Activated effector memory CD4-positive, alpha-beta T cell treated with anti-CD3 and anti-CD28 coated beads, Interleukin-2, amount 50 U/mL, for 16 hours (primary cell): ENCODE measurements around the gene ARAP2.

Experiments used
- DNase-seq: peaks from one replicate; pipeline ENCODE4 v3.0.0-alpha.2; 2020

The ARAP2 gene

DNA sequence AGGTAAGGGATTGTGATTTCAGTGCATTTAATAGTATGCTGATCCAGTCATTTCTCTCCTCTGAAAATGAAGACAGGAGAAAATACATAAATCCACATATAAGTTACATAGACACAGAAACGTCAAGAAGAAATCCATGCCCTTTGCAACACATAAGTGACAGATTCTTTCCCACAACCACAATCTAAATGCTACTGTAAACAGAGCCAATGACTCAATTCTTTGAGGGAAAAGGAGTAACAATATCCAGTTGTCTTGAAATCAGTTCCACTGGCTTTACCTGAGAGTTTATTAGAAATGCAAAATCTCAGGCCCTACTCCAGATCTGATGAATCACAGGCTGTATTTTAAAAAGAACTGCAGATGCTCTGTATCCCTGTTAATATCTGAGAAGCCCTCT lies 66.4 kb downstream of the ARAP2 start:
- DNase-seq: no peak

DNA sequence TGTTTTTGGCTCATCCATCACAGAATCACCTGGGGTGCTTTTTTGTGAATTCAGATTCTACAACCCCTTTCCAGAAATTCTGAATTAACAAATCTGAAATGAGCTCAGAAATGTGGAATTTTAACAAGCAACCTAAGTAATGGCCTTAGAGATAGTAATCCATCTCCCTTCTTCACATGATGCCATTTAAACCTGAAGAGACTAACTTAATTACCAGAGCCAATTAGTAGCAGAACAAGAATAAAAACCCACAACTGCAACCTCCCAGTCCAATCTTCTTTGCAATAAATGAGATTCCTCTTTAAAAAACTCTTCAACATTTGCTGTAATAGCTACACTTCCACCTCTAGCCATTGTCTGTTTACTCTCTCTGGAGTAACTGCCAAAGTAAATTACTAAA lies 69.7 kb downstream of the ARAP2 start:
- no peak for DNase-seq

DNA sequence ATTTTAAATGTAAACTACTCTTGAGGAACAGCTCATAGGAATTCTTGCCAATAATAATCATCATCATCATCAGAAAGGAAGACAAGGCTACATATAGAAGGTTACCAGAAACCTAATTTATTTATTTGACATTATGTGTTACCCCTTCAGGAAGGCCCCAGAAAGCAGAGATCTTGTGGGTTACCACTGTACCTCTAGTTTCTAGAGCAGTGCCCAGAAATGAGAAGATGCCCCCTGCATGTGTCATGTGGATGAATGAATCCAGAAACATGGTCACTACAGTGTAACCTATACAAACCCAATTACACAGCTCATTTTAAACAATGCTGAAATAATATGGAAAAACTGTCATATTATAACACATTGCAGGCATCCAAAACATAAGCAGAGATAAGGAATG lies 70.4 kb downstream of the ARAP2 start:
- no peak for DNase-seq

DNA sequence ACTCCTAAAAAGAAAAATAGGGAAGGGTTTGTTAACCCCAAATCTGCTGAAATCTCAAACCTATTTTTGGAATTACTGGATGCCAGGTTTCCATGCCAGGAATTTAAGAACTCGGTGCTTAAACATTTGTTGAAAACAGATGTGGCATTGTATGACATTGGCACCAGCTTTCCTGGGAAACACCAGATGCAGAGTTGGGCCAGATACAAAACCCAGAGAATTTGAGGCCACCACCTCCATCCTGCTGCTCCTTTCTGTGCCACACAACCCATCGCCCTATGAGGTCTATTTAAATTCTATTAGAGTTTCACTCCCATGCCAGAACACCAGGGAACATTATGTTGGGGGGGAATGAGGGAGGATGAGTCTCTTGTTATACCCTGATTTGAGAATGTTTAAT lies 71.7 kb downstream of the ARAP2 start:
- DNase-seq: no peak

DNA sequence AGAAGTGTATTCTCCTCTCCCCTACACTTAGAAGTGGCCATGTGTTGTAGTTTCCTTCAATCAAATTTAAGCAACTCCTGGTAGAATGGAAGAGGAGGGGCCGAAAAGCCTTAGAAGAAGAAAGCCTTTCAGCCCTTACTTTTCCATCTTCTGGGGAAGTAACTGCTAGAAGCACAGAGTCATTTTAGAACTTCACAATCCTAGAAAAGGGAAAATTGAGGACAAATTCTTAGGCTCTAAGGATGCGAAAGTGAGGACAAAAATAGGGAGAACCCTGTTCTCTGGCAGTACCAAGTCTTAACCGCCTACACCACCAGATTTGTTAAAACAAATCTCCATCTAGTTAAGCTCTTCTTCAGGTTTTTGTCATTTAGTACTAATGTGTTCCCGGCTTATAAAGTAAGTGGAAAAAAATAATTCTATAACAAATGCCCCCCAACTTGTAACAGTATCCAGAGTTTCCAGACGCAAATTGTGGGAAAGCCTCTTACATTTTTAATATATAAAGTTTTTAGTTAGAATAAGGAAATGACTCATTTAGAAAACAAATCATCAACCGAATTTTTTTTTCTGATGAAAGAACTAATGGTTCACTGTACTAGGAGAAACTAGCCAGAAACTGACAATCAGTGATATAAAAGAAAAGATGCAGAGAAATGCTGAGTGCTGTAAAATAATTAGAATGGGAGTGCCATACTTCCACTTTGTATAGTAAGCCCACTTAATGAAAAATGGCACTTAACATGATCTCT lies 76.0 kb downstream of the ARAP2 start:
- no peak for DNase-seq

DNA sequence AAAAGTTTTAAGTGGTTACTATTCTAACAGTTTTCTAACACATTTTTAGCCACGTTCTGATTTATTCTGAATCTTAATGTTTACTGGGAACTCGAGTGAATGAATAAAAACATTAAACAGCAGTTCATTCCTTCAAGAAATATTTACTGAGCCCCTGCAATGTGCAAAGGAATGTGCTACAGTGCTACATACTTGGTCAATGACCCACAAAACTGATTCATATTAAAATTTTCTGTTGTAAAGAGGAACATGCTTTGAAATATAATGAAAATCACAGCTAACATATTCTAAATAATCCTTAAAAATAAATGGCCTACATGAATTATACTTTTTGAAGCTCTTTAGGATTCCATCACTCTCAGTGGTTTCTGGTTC lies 78.7 kb downstream of the ARAP2 start:
- DNase-seq: no peak

DNA sequence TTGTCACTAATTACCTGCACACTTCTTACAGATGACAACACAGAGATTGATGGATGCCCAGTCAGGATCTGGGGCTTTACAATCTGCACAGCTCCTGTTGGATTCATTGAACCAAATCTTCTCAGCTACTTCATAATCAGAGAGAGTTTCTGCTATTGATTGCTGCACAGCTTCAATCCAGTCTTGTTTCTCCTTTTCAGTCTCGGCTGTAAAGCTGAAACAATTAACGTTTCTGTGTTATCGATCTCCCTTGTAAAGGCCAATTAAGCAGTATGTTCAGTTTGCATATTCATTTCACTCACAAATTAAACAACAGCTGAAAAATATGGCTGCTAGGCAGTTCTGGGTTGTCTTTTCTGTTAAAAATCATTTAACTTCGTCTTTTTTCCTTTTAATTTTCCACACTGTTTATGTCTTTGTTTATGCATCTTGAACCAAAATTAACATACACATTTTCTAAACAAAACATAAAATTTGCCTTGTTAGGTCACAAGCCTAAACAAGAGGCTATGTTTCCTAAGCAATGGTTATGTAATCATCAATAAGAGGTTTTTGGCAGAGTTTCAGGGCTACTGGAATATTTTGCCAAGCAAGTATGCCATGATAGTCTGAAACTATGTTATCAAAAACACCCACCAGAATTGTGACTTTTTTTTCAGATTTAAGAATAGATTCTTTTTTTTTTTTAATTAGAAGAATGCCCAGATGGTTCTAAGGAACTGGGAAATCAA lies 79.2 kb downstream of the ARAP2 start:
- DNase-seq: no peak

DNA sequence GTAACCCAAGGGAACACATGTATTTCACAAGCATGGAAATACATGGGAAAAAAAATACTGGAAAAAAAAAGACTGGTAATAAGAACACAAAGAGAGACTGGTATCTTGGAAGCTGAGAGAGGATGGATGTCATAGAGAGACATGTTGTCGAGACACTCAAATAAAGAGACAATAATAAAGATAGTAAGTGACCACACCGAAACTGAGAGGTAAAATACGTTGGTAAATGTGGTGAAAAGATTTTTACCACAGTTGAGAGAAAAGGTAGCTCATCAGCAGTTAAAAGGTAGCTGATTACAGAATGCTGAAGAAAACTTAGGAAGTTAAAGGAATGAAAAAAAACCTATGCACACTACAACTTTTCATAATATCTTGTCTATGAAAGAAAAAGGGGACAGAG lies 81.1 kb downstream of the ARAP2 start:
- DNase-seq: no peak

DNA sequence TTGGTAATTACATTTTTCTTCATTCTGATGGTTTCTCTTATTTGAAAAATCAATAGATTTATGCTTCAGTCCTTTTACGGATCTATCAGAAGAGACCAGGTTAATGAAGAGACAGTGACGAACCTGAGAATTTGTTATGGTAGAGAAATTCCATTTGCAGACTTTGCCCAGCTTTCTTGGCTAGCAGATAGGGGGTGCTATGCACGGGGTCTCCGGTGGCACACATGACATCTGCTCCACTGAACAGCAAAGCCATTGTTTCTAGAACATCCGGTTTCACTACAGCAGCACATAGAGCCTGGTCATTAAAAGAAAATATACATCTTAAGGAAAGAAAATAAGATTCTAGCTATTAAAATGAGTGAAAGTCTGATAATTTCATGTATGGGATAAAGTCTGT lies 85.1 kb downstream of the ARAP2 start:
- DNase-seq: no peak

DNA sequence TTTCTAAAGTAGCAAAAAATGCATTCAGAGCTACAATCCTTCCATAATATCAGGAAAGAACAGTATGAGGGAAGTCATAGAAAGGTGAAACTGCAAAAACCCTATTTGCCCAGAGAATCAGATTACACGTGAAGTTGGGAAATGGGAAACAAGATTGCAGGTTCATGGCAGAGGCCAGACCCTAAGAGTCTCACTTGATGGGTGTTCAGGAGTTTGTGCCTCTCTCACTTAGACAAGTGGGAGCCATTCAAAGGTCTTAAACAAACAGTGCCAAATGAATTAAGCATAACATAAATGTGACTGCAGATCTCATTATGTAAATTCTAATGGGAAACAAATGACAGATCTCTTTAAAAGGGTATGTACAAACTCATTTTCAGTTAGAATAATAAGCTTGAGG lies 91.6 kb downstream of the ARAP2 start:
- DNase-seq: no peak

DNA sequence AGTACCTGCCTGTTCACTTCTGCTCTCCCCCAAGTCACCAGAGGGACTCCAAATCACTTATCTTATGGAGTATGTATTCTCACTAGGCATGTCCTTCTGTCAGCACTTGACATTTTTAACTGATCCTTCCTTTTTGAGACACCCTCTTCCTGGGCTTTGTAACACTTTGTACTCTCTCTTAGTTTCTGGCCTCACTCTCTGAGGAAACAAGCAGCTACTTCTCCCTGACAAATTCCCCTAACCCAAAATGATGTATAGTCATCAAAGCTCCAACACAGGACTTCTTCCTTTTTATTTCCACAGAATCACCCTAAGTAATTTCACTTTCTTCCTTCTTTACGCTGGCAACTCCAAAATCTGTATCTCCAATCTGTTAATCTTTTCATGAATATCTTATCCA lies 101.8 kb downstream of the ARAP2 start:
- no peak for DNase-seq

DNA sequence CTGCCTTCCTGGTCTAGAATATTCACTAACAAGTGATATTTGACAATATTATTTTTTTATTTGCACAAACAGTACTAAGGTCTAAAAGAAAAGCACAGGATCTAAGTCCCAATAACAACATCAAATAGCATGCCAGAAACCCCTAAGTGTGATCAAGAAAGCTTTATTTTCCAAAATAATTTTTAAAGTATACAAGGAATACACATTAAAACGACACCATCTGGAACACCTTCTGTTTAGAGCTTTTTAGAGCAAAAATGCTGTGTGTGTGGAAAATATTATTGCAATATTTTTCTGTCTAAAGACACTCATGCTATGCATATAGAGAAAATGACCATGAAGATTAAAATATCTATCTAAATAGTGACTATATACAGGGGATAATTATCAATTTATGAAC lies 103.1 kb downstream of the ARAP2 start:
- DNase-seq: no peak

DNA sequence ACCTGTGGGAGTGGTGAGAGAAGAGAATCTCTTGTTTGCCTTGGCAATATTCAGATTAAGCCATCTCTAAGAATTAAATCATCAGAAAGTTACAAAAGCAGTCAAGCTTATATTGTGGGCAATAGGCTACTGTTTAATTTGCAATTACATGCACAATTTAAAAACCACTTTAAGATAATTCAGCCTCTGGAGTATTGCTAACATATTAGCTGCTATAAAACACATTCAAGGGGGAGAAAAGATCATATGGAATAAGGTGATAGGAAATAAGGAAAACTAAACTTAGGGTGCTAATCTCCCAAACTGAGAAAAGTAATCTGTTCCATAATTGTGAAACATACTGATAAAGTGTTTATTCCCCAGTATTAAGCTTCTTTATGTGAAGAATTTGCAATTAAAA lies 103.9 kb downstream of the ARAP2 start:
- DNase-seq: no peak

DNA sequence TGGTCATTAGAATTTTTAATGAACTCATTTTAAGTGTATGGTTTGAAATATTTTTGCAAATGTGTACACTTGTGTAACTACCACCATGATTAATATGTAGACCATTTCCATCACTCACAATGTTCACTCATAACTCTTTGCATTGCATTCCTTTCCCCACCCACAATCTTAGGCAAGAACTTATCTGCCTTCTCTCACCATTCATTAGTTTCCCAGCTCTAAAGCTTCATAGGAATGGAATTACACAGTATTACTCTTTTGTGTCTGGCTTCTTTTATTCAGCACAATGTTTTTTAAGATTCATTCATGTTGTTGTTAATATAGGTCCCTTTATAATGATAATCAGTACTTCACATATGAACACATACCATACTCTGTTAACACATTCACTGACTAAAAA lies 106.1 kb downstream of the ARAP2 start:
- no peak for DNase-seq

DNA sequence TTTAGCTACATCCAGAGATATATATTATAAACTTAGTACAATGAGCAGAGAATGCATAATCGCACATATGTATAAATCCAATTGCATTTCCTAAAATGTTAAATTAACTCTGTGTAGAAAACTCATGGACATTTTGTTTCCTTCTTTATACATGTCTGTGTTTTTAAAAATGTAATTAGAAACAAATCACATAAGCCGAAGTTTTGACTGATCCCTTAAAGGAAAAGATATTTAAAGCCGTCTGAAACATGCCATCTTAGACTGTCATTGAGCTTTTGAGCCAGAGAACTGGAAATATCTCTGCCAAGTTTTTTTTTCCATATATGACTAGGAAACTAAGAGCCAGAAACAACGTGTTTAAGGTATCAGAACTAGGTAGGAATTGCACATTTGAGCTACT lies 107.0 kb downstream of the ARAP2 start:
- DNase-seq: no peak

DNA sequence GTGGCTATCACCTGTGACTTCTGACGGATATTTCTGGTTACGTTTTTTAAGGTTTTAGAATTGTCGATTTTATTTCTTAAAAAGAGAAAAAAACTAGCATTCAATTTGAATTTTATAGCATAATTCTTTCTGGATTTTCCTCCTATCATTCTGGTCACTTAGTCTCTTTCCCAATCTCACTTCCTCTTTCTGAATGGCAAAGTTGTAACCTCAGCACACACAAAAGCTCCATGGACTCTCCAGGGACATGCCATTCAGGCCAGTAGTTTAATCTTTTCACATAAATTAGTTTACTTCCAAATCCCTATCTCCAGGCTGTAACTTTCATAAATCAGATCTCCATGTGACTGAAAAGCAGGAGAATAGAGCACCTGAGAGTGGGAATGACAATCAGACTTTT lies 110.7 kb downstream of the ARAP2 start:
- DNase-seq: no peak

DNA sequence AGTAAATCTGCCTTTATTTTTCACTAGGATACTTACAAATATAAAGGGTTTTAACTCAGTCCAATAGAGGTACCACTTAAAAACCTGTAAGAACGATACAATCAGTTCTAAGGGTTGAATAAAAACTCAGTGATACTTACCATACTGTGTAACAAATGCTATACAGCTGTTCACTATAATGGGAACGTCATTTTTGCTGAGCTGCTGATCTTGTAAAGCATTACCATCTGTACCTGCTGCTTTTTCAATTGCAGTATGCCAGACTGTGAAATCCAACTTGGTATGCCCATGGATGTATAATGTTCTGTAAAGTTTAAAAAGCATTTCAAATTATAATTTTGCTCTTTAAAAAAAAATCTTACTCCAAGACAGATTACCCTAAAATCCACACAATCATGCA lies 111.2 kb downstream of the ARAP2 start:
- DNase-seq: no peak

DNA sequence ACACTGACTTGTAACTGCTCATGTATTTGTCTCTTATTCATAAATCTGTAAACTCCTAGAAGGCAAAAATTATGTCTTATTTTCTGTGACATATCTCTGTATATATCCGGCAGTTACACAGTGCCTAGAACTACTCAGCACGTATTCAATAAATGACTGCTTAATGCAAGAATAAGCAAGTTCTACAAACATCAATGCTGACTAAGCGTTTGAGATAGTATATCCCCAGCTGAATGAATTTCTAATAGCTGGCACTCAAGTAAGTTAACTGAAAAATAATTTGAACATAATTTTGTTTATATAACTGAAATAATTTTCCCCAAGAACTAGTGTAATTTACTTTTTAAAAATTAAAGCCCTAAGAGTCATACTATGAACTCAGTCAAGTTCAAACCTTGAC lies 113.7 kb downstream of the ARAP2 start:
- DNase-seq: no peak

DNA sequence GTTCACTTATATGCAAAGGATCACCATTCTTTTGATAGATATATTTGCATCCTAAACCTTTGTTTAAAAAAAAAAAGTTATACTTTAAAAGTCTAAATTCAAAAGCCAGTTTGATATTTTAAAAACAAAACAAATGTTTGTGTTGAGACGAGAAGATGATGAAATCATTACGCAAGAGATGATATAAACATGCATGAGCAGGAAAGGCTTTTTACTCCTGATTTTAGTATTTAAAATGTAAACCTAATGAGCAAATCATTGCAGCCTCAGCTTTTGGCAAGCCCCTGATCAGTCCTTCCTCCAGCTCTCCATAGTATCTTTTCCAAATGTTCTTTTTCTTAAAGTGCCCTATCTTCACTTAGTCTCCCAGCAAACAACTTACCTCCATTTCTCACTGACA lies 115.6 kb downstream of the ARAP2 start:
- no peak for DNase-seq

DNA sequence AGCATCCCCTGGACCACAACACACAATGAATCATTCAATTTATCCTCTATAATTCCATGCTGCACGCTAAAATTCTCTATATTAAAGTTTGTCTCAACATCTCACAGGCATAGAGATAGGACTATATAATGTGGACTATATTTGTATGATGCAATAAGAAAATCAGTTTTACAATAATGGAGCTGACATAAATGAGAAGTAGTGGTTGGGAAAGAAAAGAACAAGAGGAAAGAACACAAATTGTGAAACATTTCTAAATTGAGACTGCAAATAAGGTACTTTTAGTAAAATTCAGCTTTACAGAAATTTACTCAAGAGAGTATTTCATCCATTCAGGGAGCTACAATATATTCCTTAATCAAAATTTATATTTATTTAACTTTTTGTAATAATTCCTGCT lies 120.4 kb downstream of the ARAP2 start:
- no peak for DNase-seq

DNA sequence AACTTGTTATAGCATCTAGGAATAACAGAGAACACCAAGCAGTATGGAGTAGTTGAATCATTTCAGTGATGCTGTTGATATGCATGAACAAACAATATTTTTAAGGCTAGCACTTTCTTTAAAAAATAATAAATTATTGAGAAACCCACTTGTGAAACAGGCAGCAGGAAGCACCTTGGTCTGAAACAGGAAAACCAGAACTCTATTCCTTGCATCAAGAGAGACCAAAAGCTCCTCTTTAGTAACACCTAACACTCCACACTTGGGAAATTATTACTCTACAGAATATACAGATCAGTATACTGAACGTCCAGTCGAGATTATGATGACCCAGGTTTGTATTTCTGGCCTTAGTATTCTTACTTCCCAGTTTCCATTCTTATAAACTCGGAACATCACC lies 129.0 kb downstream of the ARAP2 start:
- DNase-seq: no peak

DNA sequence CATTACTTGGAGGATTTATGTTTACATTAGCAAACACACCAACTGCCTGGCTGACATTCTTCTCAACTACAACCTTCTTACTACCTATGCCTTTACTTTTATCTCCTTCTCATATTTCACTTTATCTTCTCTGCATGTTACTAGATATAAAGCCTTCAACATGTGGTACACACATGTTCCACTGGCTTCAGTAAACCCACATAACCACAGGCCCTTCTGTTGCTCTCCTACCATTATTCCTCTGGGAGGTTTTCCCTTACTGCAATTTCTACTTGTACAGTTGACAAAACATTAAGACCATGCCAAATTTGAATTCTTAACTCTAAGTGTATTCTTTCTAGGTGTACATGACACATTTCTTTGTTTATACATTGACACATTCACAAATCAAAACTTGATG lies 133.1 kb downstream of the ARAP2 start:
- DNase-seq: no peak

DNA sequence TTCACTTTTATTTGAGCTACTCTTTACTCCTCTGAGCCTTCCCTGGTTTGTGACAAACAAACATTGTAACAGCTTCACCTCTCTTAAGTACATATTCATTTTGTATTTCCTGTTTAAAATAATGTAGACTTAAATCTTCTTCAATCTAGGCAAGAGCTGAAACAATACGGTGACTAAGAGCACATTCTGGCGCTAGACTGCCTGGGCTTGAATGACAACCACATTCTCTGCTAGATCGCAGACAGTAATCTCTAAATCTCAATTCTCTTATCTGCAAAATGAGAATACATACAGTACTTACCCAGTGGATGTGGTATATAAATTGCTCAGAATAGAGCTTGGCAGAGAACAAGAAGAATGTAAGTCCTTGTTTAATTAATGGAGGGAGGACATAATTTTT lies 144.8 kb downstream of the ARAP2 start:
- DNase-seq: no peak

DNA sequence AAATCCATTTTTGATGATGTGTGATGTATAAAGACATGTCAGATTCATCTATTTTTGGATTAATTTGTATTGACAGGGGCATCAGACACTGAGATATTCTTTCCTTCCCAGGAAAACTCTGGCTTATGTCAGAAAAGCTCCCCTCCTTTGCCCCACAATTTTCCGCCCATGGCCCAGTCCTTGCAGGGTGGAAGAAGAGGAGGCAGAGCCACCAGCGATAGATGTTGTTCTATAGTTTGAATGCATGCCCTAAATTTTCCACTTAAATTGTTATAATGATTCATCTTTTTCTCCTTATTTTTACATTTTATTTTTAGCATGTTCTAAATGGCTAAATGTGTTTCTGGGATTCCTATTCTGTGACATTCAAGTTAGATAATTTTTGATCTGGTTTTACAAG lies 149.3 kb downstream of the ARAP2 start:
- DNase-seq: no peak

DNA sequence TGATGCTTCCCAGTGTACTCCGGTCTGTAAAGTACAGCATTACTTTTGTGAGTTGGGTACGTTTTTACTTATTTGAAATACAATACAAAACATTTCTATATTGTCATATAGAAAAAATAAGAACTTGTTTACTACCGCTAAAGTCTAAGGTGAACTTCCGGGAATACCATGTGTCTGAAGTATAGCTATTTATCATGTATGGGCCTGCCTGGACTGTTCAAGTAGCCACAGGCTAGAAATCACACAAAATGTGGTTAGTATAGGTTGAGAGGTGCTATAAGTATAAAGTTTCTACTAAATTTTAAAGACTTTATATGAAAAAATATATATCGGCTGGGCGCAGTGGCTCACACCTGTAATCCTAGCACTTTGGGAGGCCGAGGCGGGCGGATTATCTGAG lies 152.3 kb downstream of the ARAP2 start:
- no peak for DNase-seq
